Midbrain (tissue), 1 donor: ENCODE measurements around the gene CD22.

ENCODE experiments used
- DNase-seq: peaks from one replicate; lab custom pipeline; 2025; lab: John Stamatoyannopoulos, UW

CD22 gene

DNA sequence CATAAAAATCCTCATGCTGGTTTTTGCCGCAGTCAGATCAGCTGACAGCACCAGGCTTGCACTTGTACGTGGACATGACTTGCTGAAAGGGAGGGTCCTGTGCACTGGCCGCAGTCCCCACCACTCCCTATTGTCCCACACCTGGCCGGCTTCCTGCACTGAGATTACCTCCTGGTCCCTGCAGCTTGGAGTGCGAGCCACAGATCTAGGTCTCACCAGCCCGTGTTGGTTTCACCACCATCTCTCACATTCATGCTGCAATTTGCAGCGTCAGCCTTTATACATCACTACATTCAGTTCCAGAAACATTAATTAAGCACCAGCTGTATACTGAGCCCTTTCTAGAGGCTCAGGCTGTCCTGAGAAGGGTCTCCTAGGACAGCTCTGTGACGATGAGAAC, 15.0 kb upstream of the CD22 start:
- no peak for DNase-seq

DNA sequence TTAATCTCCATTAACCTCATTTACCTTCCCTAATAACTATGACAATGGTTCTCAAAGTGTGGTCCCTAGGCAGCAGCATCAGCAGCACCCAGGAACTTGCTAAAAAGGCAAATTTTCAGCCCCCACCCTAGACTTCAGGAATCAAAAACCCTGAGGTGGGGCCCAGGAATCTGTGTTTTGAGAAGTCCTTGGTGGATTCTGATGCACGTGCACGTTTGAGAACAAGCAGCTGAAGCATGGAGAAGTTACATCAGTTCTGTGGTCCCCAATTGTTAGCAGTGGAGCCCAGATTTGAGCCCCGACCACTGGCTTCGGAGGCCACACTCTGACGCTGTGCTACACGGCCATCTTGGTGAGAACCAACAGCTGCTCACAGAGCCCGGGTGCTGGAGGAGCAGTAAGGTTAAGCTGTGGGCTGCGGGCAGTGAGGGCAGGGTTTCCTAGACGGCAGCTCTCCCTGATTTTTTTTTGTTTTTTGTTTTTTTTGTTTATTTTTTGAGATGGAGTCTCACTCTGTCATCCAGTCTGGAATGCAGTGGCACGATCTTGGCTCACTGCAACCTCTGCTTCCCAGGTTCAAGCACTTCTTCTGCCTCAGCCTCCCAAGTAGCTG, 14.0 kb upstream of the CD22 start:
- no peak for DNase-seq

DNA sequence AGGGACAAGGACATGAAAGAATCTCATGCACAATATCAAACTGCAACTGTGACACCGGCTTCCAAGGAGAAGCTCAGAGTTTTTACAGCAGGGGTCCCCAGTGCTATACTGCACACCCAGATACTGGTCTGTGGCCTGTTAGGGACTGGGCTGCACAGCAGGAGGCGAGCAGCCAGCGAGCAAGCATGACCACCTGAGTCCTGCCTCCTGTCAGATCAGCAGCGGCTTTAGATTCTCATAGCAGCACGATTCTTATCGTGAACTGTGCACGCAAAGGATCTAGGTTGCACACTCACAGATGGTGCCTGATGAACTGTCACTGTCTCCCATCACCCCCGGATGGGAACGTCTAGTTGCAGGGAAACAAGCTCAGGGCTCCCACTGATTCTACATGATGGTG, 13.1 kb upstream of the CD22 start:
- DNase-seq = no peak

- DNase-seq = no peak
These were observed 12.4 kb upstream of the CD22 start for GRCh38 chr19:35316560-35316959.

GRCh38 chr19:35317464-35318043, 11.4 kb upstream of the CD22 start:
- DNase-seq = peak; percentile 6

DNA sequence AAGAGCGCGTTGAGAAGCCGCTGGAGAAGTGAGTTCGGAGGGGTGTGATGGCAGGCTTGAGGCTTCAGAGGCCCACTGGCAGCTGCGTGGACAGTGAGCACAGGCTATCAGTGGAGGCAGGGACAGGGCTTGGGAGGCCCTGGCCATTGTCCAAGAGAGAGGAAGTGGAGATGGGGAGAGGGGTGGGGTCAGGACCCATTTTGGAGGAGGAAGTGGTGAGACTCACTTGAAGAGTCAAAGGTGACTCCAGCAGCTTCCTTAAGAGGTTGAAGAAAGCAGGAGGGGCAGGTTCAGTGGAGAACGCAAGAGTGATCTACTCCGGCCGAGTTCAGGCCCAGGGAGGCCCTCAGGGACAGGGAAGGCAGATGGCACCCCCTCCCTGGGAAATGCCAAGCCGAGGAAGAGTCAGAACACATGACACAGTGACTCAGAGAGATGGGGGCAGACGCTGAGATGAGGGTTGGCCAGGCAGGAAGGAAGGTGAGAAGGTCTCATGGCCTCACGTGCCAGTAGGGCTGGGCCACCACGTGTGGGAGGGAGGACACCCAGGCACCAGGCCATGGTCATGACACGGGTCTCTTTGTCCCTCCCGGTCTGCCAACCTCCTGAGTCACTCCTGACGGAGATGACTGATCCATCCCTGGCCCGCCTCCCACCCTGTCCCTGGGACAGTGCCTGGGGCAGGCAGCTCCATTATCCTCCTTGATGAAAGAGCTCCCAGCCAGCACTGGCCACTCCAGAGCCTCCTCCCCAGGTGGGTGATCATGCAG, 10.1 kb upstream of the CD22 start:
- DNase-seq = peak; percentile 54

GRCh38 chr19:35320065-35320713, 8.8 kb upstream of the CD22 start:
- no peak for DNase-seq

DNA sequence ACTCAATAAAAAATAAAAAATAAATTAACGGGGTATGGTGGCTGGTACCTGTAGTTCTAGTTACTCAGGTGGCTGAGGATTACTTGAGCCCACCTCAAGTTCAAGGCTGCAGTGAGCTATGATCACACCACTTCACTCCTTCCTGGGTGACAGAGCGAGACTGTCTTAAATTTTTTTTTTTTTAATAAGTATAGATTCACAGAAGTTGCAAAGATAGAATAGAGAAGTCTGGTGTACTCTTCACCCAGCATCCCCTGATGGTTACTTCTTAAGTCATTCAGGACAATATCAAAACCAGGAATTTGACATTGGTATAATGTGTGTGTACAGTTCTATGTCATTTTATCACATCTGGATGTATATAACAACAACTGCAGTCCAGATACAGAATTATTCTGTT, 7.7 kb upstream of the CD22 start:
- no peak for DNase-seq

DNA sequence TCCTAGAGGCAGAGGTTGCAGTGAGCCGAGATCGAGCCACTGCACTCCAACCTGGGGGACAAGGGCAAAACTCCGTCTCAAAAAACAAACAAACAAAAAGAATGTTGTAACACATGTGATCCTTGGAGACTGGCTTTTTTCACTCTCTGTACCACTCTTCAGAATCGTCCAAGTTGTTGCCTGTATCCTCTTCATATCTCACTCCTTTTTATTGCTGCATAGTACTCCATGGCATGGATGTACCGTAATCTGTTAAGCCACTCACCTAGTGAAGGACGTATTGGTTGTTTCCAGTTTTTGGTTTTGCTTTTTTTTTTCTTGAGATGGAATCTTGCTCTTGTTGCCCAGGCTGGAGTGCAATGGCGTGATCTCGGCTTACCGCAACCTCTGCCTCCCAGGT, 7.0 kb upstream of the CD22 start:
- no peak for DNase-seq

DNA sequence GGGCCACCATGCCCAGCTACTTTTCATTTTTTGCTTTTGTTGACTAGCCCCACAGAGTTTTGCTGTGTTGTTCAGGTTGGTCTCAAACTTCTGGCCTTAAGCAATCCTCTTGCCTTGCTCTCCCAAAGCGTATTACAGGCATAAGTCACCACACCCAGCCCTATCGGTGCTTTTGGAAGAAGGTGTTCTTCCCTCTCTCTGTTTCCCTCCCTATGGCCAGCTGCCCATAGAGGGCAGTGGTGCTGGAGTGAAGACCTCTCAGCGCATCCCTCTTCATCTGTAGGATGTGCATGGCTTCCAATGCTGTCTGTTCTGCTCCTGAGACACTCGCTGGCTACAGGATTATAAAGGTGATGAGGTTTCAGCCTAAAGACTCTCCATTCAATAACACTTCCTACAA, 1.3 kb upstream of the CD22 start:
- no peak for DNase-seq

GRCh38 chr19:35329323-35329722, 336 bp downstream of the CD22 start:
- DNase-seq = no peak

GRCh38 chr19:35330475-35330874, 1.5 kb downstream of the CD22 start:
- DNase-seq = no peak

DNA sequence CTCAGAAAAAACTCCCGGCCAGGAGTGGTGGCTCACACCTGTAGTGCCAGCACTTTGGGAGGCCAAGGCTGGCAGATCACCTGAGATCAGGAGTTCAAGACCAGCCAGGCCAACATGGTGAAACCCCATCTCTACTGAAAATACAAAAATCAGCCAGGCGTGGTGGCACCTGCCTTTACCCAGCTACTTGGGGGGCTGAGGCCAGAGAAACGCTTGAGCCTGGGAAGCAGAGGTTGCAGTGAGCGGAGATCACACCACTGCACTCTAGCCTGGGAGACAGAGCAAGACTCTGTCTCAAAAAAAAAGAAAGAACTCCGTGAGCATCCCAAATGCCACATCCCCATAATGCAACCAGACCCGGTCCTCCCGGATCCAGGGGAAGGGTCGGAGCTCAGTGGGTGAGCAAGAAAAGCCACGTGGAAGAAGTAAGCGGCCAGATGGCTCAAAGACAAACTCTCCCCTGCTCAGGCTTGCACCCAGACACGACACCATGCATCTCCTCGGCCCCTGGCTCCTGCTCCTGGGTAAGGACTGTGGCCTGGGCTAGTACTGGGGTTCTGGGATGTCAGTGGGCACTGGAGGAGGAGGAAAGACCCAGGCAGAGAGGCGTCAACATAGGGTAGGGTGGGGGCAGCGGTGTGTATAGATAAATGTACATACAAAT, 2.7 kb downstream of the CD22 start:
- no peak for DNase-seq

DNA sequence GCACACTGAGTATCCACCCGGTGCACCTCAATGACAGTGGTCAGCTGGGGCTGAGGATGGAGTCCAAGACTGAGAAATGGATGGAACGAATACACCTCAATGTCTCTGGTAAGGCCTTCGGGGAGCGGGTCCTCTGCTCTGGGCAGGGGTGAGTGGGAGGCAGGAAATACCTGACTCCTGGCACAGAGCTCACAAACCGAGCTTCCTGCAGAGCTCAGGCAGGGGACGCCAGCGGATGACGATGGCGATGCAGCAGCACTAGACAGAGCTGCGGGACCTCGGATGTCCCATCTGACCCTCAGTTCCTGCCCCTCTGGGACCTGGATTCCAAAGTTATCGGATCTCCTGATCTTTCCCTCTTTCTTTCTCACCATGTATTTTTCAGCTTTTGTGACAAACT, 3.8 kb downstream of the CD22 start:
- DNase-seq = no peak

- DNase-seq = no peak
These were observed 5.3 kb downstream of the CD22 start for GRCh38 chr19:35334144-35334753.

DNA sequence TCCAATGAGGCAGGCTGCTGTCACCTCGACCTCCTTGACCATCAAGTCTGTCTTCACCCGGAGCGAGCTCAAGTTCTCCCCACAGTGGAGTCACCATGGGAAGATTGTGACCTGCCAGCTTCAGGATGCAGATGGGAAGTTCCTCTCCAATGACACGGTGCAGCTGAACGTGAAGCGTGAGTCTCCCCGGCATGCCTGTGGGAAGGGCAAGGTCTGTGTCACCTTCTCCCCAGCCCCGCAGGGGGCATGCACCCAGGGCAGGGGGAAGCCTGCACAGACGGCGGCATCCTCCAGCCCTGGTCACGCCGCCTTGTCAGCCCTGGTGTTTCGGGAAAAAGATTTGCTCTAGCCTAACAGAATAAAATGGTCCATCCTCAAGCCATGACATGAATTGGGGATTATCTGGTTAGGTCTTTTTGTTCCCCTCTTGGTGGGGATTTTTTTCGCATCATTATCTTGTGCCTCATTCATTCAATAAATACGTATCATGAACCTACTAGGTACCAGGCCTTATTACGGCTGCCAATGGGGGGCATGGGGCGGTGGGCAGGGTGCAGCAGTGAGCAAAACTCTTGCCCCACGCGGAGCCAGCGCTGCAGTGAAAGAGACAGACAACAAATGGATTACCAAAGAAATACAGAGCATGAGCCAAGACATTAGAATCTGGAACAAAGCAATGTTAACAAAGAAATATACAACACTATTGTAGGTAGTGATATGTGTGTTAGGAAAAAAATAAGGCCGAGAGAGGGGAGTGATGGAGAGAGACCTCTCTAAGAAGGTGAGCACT, 7.4 kb downstream of the CD22 start:
- no peak for DNase-seq

- DNase-seq = no peak
These were observed 8.4 kb downstream of the CD22 start for GRCh38 chr19:35337097-35337983.

- no peak for DNase-seq
These were observed 9.0 kb downstream of the CD22 start for GRCh38 chr19:35337984-35338296.

- DNase-seq = no peak
These were observed 11.4 kb downstream of the CD22 start for GRCh38 chr19:35340431-35340830.

- DNase-seq = no peak
These were observed 12.0 kb downstream of the CD22 start for GRCh38 chr19:35341006-35341405.
